ENCODE results near the gene CROCC2. TPM values are rescaled to one million over a fixed set of nuclear protein-coding genes. Genes with fewer than 3 reads are reported as not detected.

The CROCC2 gene
- polyA plus RNA-seq, 1 donor from 2014 or later = not detected

GRCh38 chr2:241007880-241008710 lies 102.0 kb downstream of the CROCC2 start:
- no peaks in the 10 kb centered on the region for H3K4me1 Mint-ChIP-seq

GRCh38 chr2:241008711-241009121 lies 102.6 kb downstream of the CROCC2 start:
- no peak overlapping the region for H3K27ac Mint-ChIP-seq
- peaks cover 0 to 24% (median 9%) of the 10 kb centered on the region in 3 donors for H3K9me3 Mint-ChIP-seq
- H3K27me3 Mint-ChIP-seq = peaks cover 19% of the 10 kb centered on the region
- no peaks in the 10 kb centered on the region for H3K36me3 Mint-ChIP-seq
- peak overlapping the region in 1 of 4 donors; percentile 80 for H3K4me3 Mint-ChIP-seq
- H3K4me1 Mint-ChIP-seq = no peaks in the 10 kb centered on the region

More at GRCh38 chr2:241007880-241008710, 102.0 kb downstream of the CROCC2 start:
- Mint-ChIP-seq H3K27me3 (peaks cover 19% of the 10 kb centered on the region), H3K27ac (no peak overlapping the region), H3K36me3 (no peaks in the 10 kb centered on the region), H3K9me3 (peaks cover 0 to 27% (median 12%) of the 10 kb centered on the region in 3 donors), H3K4me3 (no peak overlapping the region)

GRCh38 chr2:241009191-241009590 lies 103.1 kb downstream of the CROCC2 start:
- Mint-ChIP-seq H3K27ac (peak overlapping the region in 1 of 3 donors; percentile 54), H3K27me3 (peaks cover 19% of the 10 kb centered on the region), H3K9me3 (peaks cover 0 to 19% (median 6%) of the 10 kb centered on the region in 3 donors), H3K36me3 (no peaks in the 10 kb centered on the region), H3K4me1 (no peaks in the 10 kb centered on the region), H3K4me3 (peak overlapping the region in 1 of 4 donors; percentile 80)

GRCh38 chr2:241009601-241010530 lies 103.7 kb downstream of the CROCC2 start:
- no peaks in the 10 kb centered on the region for H3K4me1 Mint-ChIP-seq
- H3K9me3 Mint-ChIP-seq = peaks cover 0 to 13% (median 6%) of the 10 kb centered on the region in 3 donors
- H3K27me3 Mint-ChIP-seq = peaks cover 19% of the 10 kb centered on the region
- H3K36me3 Mint-ChIP-seq = no peaks in the 10 kb centered on the region
- peak overlapping the region in 2 of 4 donors; percentile 27 to 59 for H3K4me3 Mint-ChIP-seq
- no peak overlapping the region for H3K27ac Mint-ChIP-seq

GRCh38 chr2:241010531-241011295 lies 104.6 kb downstream of the CROCC2 start:
- Mint-ChIP-seq H3K27me3 (peaks cover 19% of the 10 kb centered on the region), H3K36me3 (no peaks in the 10 kb centered on the region), H3K9me3 (peaks cover 0 to 9% (median 3%) of the 10 kb centered on the region in 3 donors), H3K27ac (no peak overlapping the region), H3K4me1 (no peaks in the 10 kb centered on the region), H3K4me3 (peak overlapping the region in 1 of 4 donors; percentile 27)

- H3K4me1 Mint-ChIP-seq = no peaks in the 10 kb centered on the region
- H3K9me3 Mint-ChIP-seq = peaks cover 0 to 4% (median 3%) of the 10 kb centered on the region in 3 donors
- peaks cover 19% of the 10 kb centered on the region for H3K27me3 Mint-ChIP-seq
- H3K27ac Mint-ChIP-seq = no peak overlapping the region
- H3K4me3 Mint-ChIP-seq = no peak overlapping the region
- no peaks in the 10 kb centered on the region for H3K36me3 Mint-ChIP-seq
Observed at GRCh38 chr2:241011296-241011600, 105.1 kb downstream of the CROCC2 start.

- H3K9me3 Mint-ChIP-seq = peaks cover 0 to 3% (median 3%) of the 10 kb centered on the region in 3 donors
- H3K27ac Mint-ChIP-seq = no peak overlapping the region
- no peaks in the 10 kb centered on the region for H3K4me1 Mint-ChIP-seq
- no peak overlapping the region for H3K4me3 Mint-ChIP-seq
- no peaks in the 10 kb centered on the region for H3K36me3 Mint-ChIP-seq
- peaks cover 19% of the 10 kb centered on the region for H3K27me3 Mint-ChIP-seq
Observed at GRCh38 chr2:241011751-241012510, 105.8 kb downstream of the CROCC2 start.

GRCh38 chr2:241014224-241014623 lies 108.1 kb downstream of the CROCC2 start:
- Mint-ChIP-seq H3K27ac (peak overlapping the region in 1 of 3 donors; percentile 2), H3K9me3 (peaks cover 0 to 3% (median 0%) of the 10 kb centered on the region in 3 donors), H3K36me3 (no peaks in the 10 kb centered on the region), H3K4me3 (no peak overlapping the region), H3K4me1 (no peaks in the 10 kb centered on the region), H3K27me3 (peaks cover 12% of the 10 kb centered on the region)

- H3K27me3 Mint-ChIP-seq = peaks cover 10% of the 10 kb centered on the region
- peaks cover 0 to 3% (median 0%) of the 10 kb centered on the region in 3 donors for H3K9me3 Mint-ChIP-seq
- no peaks in the 10 kb centered on the region for H3K36me3 Mint-ChIP-seq
- H3K27ac Mint-ChIP-seq = no peak overlapping the region
- no peaks in the 10 kb centered on the region for H3K4me1 Mint-ChIP-seq
- no peak overlapping the region for H3K4me3 Mint-ChIP-seq
Observed at GRCh38 chr2:241014764-241015163, 108.6 kb downstream of the CROCC2 start.

- Mint-ChIP-seq H3K9me3 (peaks cover 0 to 3% (median 0%) of the 10 kb centered on the region in 3 donors), H3K27ac (no peak overlapping the region), H3K4me1 (no peaks in the 10 kb centered on the region)
Observed at GRCh38 chr2:241015439-241015838, 109.3 kb downstream of the CROCC2 start.

GRCh38 chr2:241017228-241017940 lies 111.2 kb downstream of the CROCC2 start:
- no peak overlapping the region for H3K4me3 Mint-ChIP-seq
- no peaks in the 10 kb centered on the region for H3K27me3 Mint-ChIP-seq
- no peak overlapping the region for H3K27ac Mint-ChIP-seq
- peaks cover 0 to 10% (median 4%) of the 10 kb centered on the region in 3 donors for H3K9me3 Mint-ChIP-seq
- H3K4me1 Mint-ChIP-seq = no peaks in the 10 kb centered on the region
- H3K36me3 Mint-ChIP-seq = peaks cover 1% of the 10 kb centered on the region

More at GRCh38 chr2:241015439-241015838, 109.3 kb downstream of the CROCC2 start:
- peaks cover 3% of the 10 kb centered on the region for H3K27me3 Mint-ChIP-seq
- H3K4me3 Mint-ChIP-seq = no peak overlapping the region
- no peaks in the 10 kb centered on the region for H3K36me3 Mint-ChIP-seq

- Mint-ChIP-seq H3K36me3 (peaks cover 2% of the 10 kb centered on the region), H3K4me3 (no peak overlapping the region), H3K4me1 (no peaks in the 10 kb centered on the region), H3K27me3 (no peaks in the 10 kb centered on the region), H3K9me3 (peaks cover 0 to 9% (median 9%) of the 10 kb centered on the region in 3 donors), H3K27ac (no peak overlapping the region)
Observed at GRCh38 chr2:241018051-241018891, 112.1 kb downstream of the CROCC2 start.

Data from IgD-negative memory B cell (primary cell).